Neuronal stem cell (in vitro differentiated cells): ENCODE data around the gene PAX2.

Experiments
- DNase-seq: peaks from one replicate; pipeline ENCODE4 v3.0.0-alpha.2; 2013; ENCODE audit warnings: low spot score
- H2AFZ ChIP-seq: one replicate; pipeline ENCODE4 v1.6.1; 2013; ENCODE audit warnings: mild to moderate bottlenecking, low read length, inconsistent platforms
- H2AK5ac ChIP-seq: 2 replicates; pipeline ENCODE4 v1.6.1; 2013; ENCODE audit warnings: low read depth, mild to moderate bottlenecking, inconsistent platforms, low read length, moderate library complexity, mixed read lengths
- H2BK120ac ChIP-seq: 2 replicates; pipeline ENCODE4 v1.6.1; 2013; ENCODE audit warnings: low read depth, mild to moderate bottlenecking, inconsistent platforms, low read length, moderate library complexity, mixed read lengths
- H2BK12ac ChIP-seq: one replicate; pipeline ENCODE4 v1.6.1; 2013; ENCODE audit warnings: low read length, inconsistent platforms
- H2BK15ac ChIP-seq: 2 replicates; pipeline ENCODE4 v1.6.1; 2013; ENCODE audit warnings: mild to moderate bottlenecking, low read length, inconsistent platforms, mixed read lengths
- H2BK5ac ChIP-seq: one replicate; pipeline ENCODE4 v1.6.1; 2013; ENCODE audit warnings: inconsistent platforms, mild to moderate bottlenecking, low read length, moderate library complexity
- H3K14ac ChIP-seq: one replicate; pipeline ENCODE4 v1.6.1; 2013; ENCODE audit warnings: low read length, inconsistent platforms
- H3K18ac ChIP-seq: 2 replicates; pipeline ENCODE4 v1.6.1; 2013; ENCODE audit warnings: low read length, inconsistent platforms
- H3K23ac ChIP-seq: 2 replicates; pipeline ENCODE4 v1.6.1; 2013; ENCODE audit warnings: low read depth, mild to moderate bottlenecking, mixed read lengths, low read length, inconsistent platforms; ENCODE audit not compliant: poor library complexity
- H3K27ac ChIP-seq: replicated peaks from 3 replicates; pipeline ENCODE4 v1.5.1; 2013; ENCODE audit warnings: low read length, inconsistent platforms
- H3K27me3 ChIP-seq, 3 experiments: 2 replicates each; pipeline ENCODE4 v1.6.1; 2013; ENCODE audit warnings: low read length in 3 of 3, mild to moderate bottlenecking in 2 of 3, inconsistent platforms in 1 of 3, low read depth in 1 of 3, mixed read lengths in 1 of 3, moderate library complexity in 1 of 3; ENCODE audit not compliant: control insufficient read depth in 3 of 3, insufficient read depth in 3 of 3
- H3K36me3 ChIP-seq, 2 donors: replicated peaks in 1 of 2; 2 replicates each; pipeline ENCODE4 v1.6.1; 2013; ENCODE audit warnings: low read length in 2 of 2; ENCODE audit not compliant: control insufficient read depth in 2 of 2, insufficient read depth in 2 of 2
- H3K4ac ChIP-seq: 2 replicates; pipeline ENCODE4 v1.6.1; 2013; ENCODE audit warnings: inconsistent platforms, mild to moderate bottlenecking, low read length, moderate library complexity
- H3K4me1 ChIP-seq, 2 donors: 1 replicate in 1 of 2; 2 replicates in 1 of 2; pipeline ENCODE4 v1.6.1; 2013; ENCODE audit warnings: low read length in 2 of 2, low read depth in 1 of 2; ENCODE audit not compliant: control insufficient read depth in 2 of 2, insufficient read depth in 1 of 2
- H3K4me2 ChIP-seq: one replicate; pipeline ENCODE4 v1.6.1; 2013; ENCODE audit warnings: mild to moderate bottlenecking, low read length, inconsistent platforms; ENCODE audit not compliant: insufficient read depth, poor library complexity, severe bottlenecking
- H3K4me3 ChIP-seq, 2 donors: 2 replicates each; pipeline ENCODE4 v1.5.1; 2013; ENCODE audit warnings: low read length in 2 of 2, mild to moderate bottlenecking in 2 of 2, inconsistent platforms in 1 of 2, moderate library complexity in 1 of 2
- H3K79me1 ChIP-seq: one replicate; pipeline ENCODE4 v1.6.1; 2013; ENCODE audit warnings: low read depth, mild to moderate bottlenecking, inconsistent platforms, low read length, moderate library complexity
- H3K9ac ChIP-seq: one replicate; pipeline ENCODE4 v1.6.1; 2013; ENCODE audit warnings: mild to moderate bottlenecking, low read depth, low read length, inconsistent platforms; ENCODE audit not compliant: poor library complexity
- H3K9me3 ChIP-seq, 2 donors: replicated peaks in 1 of 2; 2 replicates each; pipeline versions ENCODE3 to v1.6.1; 2013; ENCODE audit warnings: low read length in 2 of 2, mild to moderate bottlenecking in 2 of 2, inconsistent platforms in 1 of 2, low read depth in 1 of 2, mixed read lengths in 1 of 2, moderate library complexity in 1 of 2; ENCODE audit not compliant: control insufficient read depth in 2 of 2, insufficient read depth in 1 of 2
- H4K8ac ChIP-seq: one replicate; pipeline ENCODE4 v1.6.1; 2013; ENCODE audit warnings: low read depth, mild to moderate bottlenecking, inconsistent platforms, low read length, moderate library complexity
- H4K91ac ChIP-seq: one replicate; pipeline ENCODE4 v1.6.1; 2013; ENCODE audit warnings: low read length, low read depth, mild to moderate bottlenecking, inconsistent platforms; ENCODE audit not compliant: poor library complexity
- WGBS, 2 donors: extraction: QIAGEN DNeasy Blood & Tissue Kit; methylation state at CpG; one replicate each; pipeline ENCODE4 v1.1.7; 2013; ENCODE audit warnings: missing lambda C conversion rate in 2 of 2, mixed read lengths in 1 of 2; ENCODE audit not compliant: insufficient read length in 2 of 2, insufficient replicate concordance in 1 of 2; ENCODE audit errors: extremely low coverage in 2 of 2; 5-methylcytosine and 5-hydroxymethylcytosine counted together

PAX2 gene

DNA sequence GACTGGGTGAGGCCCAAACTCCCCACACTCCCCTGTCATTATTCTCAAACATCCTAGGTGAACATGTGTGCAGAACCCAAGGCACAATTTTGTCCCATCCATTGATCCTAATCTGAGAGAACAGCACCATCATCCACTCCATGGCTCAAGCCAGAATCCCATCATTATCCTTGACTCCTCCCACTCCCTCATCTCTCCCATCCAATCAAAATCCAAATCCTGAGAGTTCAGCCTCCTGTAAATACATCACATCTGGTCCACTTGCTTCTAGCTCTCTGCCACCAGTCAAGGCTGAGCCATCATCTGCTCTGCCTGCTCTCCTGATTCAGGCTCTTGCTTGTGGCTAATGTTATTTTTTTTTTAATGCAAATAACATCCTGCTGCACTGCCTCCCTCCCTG lies 91.5 kb downstream of the PAX2 start:
- no peak overlapping the region for H2AFZ ChIP-seq
- no peak overlapping the region for H3K18ac ChIP-seq
- H3K14ac ChIP-seq, result no peak overlapping the region
- H2BK120ac ChIP-seq, result no peak overlapping the region
- no peaks in the 10 kb centered on the region for H3K79me1 ChIP-seq
- no peak overlapping the region for H4K8ac ChIP-seq
- no peak overlapping the region for H2BK5ac ChIP-seq
- H3K23ac ChIP-seq, result no peak overlapping the region
- no peak overlapping the region for H3K27ac ChIP-seq
- no peaks in the 10 kb centered on the region for H3K36me3 ChIP-seq
- peaks cover 0 to 50% (median 22%) of the 10 kb centered on the region in 3 experiments for H3K27me3 ChIP-seq
- no peak for DNase-seq
- no peak overlapping the region for H3K4me3 ChIP-seq
- no peak overlapping the region for H2BK15ac ChIP-seq
- H3K9ac ChIP-seq, result no peak overlapping the region
- no peak overlapping the region for H3K4me2 ChIP-seq
- no peak overlapping the region for H4K91ac ChIP-seq
- H2BK12ac ChIP-seq, result no peak overlapping the region
- H3K4ac ChIP-seq, result no peak overlapping the region
- H3K4me1 ChIP-seq, result no peaks in the 10 kb centered on the region
- H2AK5ac ChIP-seq, result no peak overlapping the region
- H3K9me3 ChIP-seq, result peaks cover 0 to 2% of the 10 kb centered on the region in 2 donors

DNA sequence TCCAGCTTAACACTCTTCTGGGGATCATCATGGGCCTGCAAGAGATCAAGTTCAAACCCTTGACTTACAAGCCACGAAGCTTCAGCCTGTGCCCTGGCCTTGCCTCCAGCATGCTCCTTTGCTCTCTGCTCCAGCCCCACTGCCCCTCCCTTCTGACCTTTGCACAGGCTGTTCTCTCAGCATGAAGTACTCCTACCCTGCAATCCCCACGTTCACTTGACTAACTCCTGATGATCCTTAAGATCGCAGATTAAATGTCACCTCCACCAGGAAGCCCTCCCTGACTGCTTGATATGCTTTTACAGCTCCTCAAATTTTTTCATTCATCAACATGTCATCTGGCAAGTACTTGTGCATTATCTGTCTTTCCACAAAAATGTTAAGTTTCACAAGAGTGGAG lies 91.9 kb downstream of the PAX2 start:
- DNase-seq, result no peak
- H3K79me1 ChIP-seq, result no peaks in the 10 kb centered on the region
- H3K36me3 ChIP-seq, result no peaks in the 10 kb centered on the region
- peaks cover 0 to 46% (median 18%) of the 10 kb centered on the region in 3 experiments for H3K27me3 ChIP-seq
- H3K9ac ChIP-seq, result no peak overlapping the region
- no peak overlapping the region for H3K4me3 ChIP-seq
- H3K4me1 ChIP-seq, result no peaks in the 10 kb centered on the region
- H3K18ac ChIP-seq, result no peak overlapping the region
- H3K14ac ChIP-seq, result no peak overlapping the region
- H3K9me3 ChIP-seq, result peaks cover 0 to 2% of the 10 kb centered on the region in 2 donors
- no peak overlapping the region for H3K4ac ChIP-seq
- H2BK12ac ChIP-seq, result no peak overlapping the region
- H2AK5ac ChIP-seq, result no peak overlapping the region
- no peak overlapping the region for H3K23ac ChIP-seq
- H3K27ac ChIP-seq, result no peak overlapping the region
- H3K4me2 ChIP-seq, result no peak overlapping the region
- no peak overlapping the region for H4K8ac ChIP-seq
- H2AFZ ChIP-seq, result no peak overlapping the region
- H2BK15ac ChIP-seq, result no peak overlapping the region
- H2BK120ac ChIP-seq, result no peak overlapping the region
- H2BK5ac ChIP-seq, result no peak overlapping the region
- WGBS, 2 donors, result no CpG with 5 or more reads among the region's 3 CpGs
- H4K91ac ChIP-seq, result no peak overlapping the region

DNA sequence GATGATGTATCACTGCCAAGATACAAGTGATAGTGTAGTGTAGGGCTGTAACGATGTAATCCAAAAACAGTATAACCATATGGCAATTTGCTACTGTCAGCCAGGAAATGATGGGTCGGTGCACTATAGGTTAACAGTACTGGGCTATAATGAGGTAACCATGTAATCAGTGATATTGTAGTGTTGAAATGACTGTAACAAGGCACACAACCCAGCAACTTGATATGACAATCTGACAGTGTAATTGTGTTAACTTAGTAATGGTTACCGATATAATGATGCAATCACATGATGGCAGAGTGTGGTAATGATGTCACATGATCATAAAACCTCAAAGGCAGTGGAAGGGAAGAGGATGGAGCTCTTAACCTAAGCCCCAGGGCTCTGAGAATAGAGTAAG lies 93.6 kb downstream of the PAX2 start:
- H3K4me2 ChIP-seq, result no peak overlapping the region
- no peaks in the 10 kb centered on the region for H3K36me3 ChIP-seq
- H4K91ac ChIP-seq, result no peak overlapping the region
- no peak overlapping the region for H2BK120ac ChIP-seq
- H2BK12ac ChIP-seq, result no peak overlapping the region
- no peak overlapping the region for H3K9ac ChIP-seq
- no peak overlapping the region for H3K23ac ChIP-seq
- no peak for DNase-seq
- H3K4ac ChIP-seq, result no peak overlapping the region
- peaks cover 0 to 31% (median 4%) of the 10 kb centered on the region in 3 experiments for H3K27me3 ChIP-seq
- no peak overlapping the region for H4K8ac ChIP-seq
- no peak overlapping the region for H2AFZ ChIP-seq
- H3K9me3 ChIP-seq, result peaks cover 0 to 2% of the 10 kb centered on the region in 2 donors
- H3K79me1 ChIP-seq, result no peaks in the 10 kb centered on the region
- WGBS, 2 donors, result no CpG with 5 or more reads among the region's 3 CpGs
- H2BK5ac ChIP-seq, result no peak overlapping the region
- H3K4me1 ChIP-seq, result no peaks in the 10 kb centered on the region
- no peak overlapping the region for H3K27ac ChIP-seq
- H2AK5ac ChIP-seq, result no peak overlapping the region
- no peak overlapping the region for H2BK15ac ChIP-seq
- H3K18ac ChIP-seq, result no peak overlapping the region
- no peak overlapping the region for H3K4me3 ChIP-seq
- H3K14ac ChIP-seq, result no peak overlapping the region

DNA sequence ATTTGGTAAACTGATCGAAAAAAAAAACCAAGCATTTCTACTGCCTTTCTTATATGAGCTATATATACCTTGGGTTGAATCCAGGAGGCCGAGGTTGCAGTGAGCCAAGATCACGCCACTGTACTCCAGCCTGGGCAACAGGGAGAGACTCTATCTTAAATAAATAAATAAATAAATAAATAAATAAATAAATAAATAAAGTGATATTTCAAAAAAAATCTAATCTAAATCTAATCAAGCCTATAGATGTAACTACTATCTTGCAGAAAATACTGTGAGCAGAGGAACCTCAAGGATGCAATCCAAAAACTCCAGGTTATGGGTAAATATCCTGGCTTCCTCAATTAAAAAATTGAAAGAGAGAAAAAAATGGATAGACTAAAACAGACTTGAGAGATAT lies 96.1 kb downstream of the PAX2 start:
- Histone ChIP-seq H3K4me1 (no peaks in the 10 kb centered on the region), H2BK15ac (no peak overlapping the region), H2AFZ (no peak overlapping the region), H3K79me1 (no peaks in the 10 kb centered on the region), H3K9me3 (peaks cover 0 to 3% of the 10 kb centered on the region in 2 donors), H4K91ac (no peak overlapping the region), H3K27me3 (peaks cover 0 to 19% (median 0%) of the 10 kb centered on the region in 3 experiments), H2BK12ac (no peak overlapping the region), H3K23ac (no peak overlapping the region), H2BK120ac (no peak overlapping the region), H3K36me3 (no peaks in the 10 kb centered on the region), H3K27ac (no peak overlapping the region), H3K14ac (no peak overlapping the region), H3K4me2 (no peak overlapping the region), H3K9ac (no peak overlapping the region), H3K4ac (no peak overlapping the region), H3K18ac (no peak overlapping the region), H2AK5ac (no peak overlapping the region), H4K8ac (no peak overlapping the region), H2BK5ac (no peak overlapping the region), H3K4me3 (no peak overlapping the region)
- no peak for DNase-seq
- whole genome bisulfite sequencing, 2 donors, result no CpG with 5 or more reads among the region's 3 CpGs
